Activated CD4-positive, alpha-beta T cell treated with anti-CD3 and anti-CD28 coated beads, Interleukin-2, amount 10 ng/mL, durations not matched to agents 7 days and 5 days (primary cell): ENCODE data around the gene CACNA1B. TPM values are rescaled to one million over a fixed set of nuclear protein-coding genes. Genes with fewer than 3 reads are reported as not detected.

Experiments
- CTCF ChIA-PET: fragments of 350-600 bp; sonication (Branson Sonifier 250); formaldehyde crosslinking; loops from one replicate; lab custom pipeline; 2021; ENCODE audit warnings: antibody characterized with exemption; lab: Charles Lee
- POLR2A ChIA-PET: fragments of 350-600 bp; sonication (Branson Sonifier 250); formaldehyde crosslinking; loops from one replicate; lab custom pipeline; 2021; ENCODE audit warnings: antibody characterized with exemption; lab: Charles Lee
- DNase-seq: peaks from one replicate; pipeline ENCODE4 v3.0.0-alpha.2; 2020
- H3K27ac Mint-ChIP-seq: one replicate; pipeline ENCODE4 v1.8.0; 2021; ENCODE audit warnings: mild to moderate bottlenecking, moderate library complexity, mixed read lengths
- H3K27me3 Mint-ChIP-seq: one replicate; pipeline ENCODE4 v1.8.0; 2021; ENCODE audit warnings: mixed read lengths
- H3K36me3 Mint-ChIP-seq: one replicate; pipeline ENCODE4 v1.8.0; 2021; ENCODE audit warnings: low read depth, mixed read lengths
- H3K4me1 Mint-ChIP-seq: one replicate; pipeline ENCODE4 v1.8.0; 2021; ENCODE audit warnings: mixed read lengths
- H3K4me3 Mint-ChIP-seq: one replicate; pipeline ENCODE4 v1.8.0; 2021; ENCODE audit warnings: mild to moderate bottlenecking, moderate library complexity, mixed read lengths
- H3K9me3 Mint-ChIP-seq: one replicate; pipeline ENCODE4 v1.8.0; 2021; ENCODE audit warnings: mixed read lengths
- total RNA-seq, 2 experiments: library from RNA; stranded (reverse); gene quantifications; one replicate each; pipeline ENCODE4 v1.2.3, GENCODE V29; 2021

Gene CACNA1B
- total RNA-seq, 2 experiments from 2014 or later, result not detected

DNA sequence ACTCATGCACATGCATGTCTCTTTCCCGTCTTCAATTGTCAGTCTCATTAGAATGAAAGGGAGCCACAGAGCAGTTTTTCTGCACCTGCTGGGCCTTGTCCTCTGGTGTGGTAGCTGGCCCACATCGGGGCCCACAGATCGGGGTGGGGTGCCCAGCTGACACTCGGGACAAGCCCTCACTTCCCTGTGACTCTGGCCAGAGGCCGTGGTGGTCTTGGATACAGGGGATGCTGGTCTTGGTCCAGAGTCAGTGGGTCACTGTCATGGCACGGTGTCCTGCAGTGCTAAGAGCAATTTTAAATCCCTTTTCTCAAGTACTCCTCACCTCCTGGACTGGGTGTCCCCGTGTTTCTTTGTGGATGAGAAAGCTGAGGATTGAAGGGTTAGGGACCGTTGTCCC is 193.2 kb downstream of the CACNA1B start:
- no peaks in the 10 kb centered on the region for H3K4me1 Mint-ChIP-seq
- POLR2A ChIA-PET, result no interaction called here
- no peaks in the 10 kb centered on the region for H3K27me3 Mint-ChIP-seq
- no peak overlapping the region for H3K4me3 Mint-ChIP-seq
- CTCF ChIA-PET, result interaction anchor here (0.9 to 1.1 kb wide), 2 partner anchors 12 to 22 kb away, joined by 3 read pairs; no protein-coding TSS in a partner anchor
- DNase-seq, result no peak
- H3K36me3 Mint-ChIP-seq, result no peaks in the 10 kb centered on the region
- no peaks in the 10 kb centered on the region for H3K9me3 Mint-ChIP-seq
- H3K27ac Mint-ChIP-seq, result no peak overlapping the region

DNA sequence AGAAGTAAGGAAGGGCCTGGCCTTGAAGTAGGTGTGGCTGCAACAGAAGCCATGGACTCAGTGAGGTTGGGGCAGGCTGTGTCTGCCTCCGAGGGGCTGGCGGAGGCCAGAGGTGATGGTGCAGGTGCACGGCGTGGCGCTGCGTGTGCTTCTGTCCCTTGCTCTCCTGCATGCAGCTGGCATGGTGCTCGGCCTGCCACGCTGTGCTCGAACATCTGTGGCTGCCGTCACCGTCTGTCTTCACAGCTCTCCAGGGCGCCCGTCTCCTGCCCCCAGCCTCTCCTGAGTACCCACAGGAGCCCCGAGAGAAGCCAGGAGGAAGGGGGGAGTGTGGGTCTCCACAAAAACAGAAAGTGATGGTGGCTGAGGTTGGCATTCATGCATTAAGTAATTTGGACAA is 193.7 kb downstream of the CACNA1B start:
- ChIA-PET POLR2A (no interaction called here), CTCF (interaction anchor here (0.9 to 1.1 kb wide), 2 partner anchors 11 to 23 kb away, joined by 3 read pairs; no protein-coding TSS in a partner anchor)
- Mint-ChIP-seq H3K4me3 (no peak overlapping the region), H3K36me3 (no peaks in the 10 kb centered on the region), H3K27ac (no peak overlapping the region), H3K4me1 (no peaks in the 10 kb centered on the region), H3K27me3 (no peaks in the 10 kb centered on the region), H3K9me3 (no peaks in the 10 kb centered on the region)
- DNase-seq, result no peak

DNA sequence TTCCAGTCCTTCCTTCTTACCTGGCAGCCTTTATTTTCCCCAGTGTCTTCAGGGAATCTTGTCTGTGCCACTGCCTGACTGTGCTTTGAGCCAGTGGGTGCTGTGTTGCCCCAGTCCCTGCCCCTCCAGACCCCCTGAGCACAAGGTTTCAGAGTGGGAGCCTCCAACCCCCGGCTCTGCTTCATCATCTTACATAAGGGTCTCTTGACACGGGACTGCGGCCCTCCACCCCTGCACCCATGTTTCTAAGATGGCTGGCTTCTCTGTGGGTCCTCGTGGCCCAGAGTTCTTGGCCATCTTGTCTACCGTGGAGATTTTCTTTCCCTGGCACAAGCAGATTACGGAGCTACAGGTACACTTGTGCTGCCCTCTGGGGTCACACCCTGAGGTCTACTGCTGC is 194.1 kb downstream of the CACNA1B start:
- no peak for DNase-seq
- no peaks in the 10 kb centered on the region for H3K27me3 Mint-ChIP-seq
- no peak overlapping the region for H3K4me3 Mint-ChIP-seq
- H3K4me1 Mint-ChIP-seq, result no peaks in the 10 kb centered on the region
- H3K27ac Mint-ChIP-seq, result no peak overlapping the region
- CTCF ChIA-PET, result interaction anchor here (0.9 to 1.1 kb wide), 2 partner anchors 11 to 23 kb away, joined by 3 read pairs; no protein-coding TSS in a partner anchor
- H3K36me3 Mint-ChIP-seq, result no peaks in the 10 kb centered on the region
- POLR2A ChIA-PET, result no interaction called here
- H3K9me3 Mint-ChIP-seq, result no peaks in the 10 kb centered on the region

- no peaks in the 10 kb centered on the region for H3K9me3 Mint-ChIP-seq
- no peak for DNase-seq
- H3K4me3 Mint-ChIP-seq, result no peak overlapping the region
- CTCF ChIA-PET, result interaction anchor here (1.1 kb wide), 1 partner anchor 10 kb away, joined by 3 read pairs; no protein-coding TSS in a partner anchor
- H3K36me3 Mint-ChIP-seq, result no peaks in the 10 kb centered on the region
- no peak overlapping the region for H3K27ac Mint-ChIP-seq
- H3K27me3 Mint-ChIP-seq, result no peaks in the 10 kb centered on the region
- POLR2A ChIA-PET, result no interaction called here
- no peaks in the 10 kb centered on the region for H3K4me1 Mint-ChIP-seq
These were observed 194.7 kb downstream of the CACNA1B start for GRCh38 chr9:138072161-138072842.

GRCh38 chr9:138072897-138073296 is 195.3 kb downstream of the CACNA1B start:
- POLR2A ChIA-PET, result no interaction called here
- H3K9me3 Mint-ChIP-seq, result no peaks in the 10 kb centered on the region
- no peak for DNase-seq
- H3K4me1 Mint-ChIP-seq, result no peaks in the 10 kb centered on the region
- H3K27ac Mint-ChIP-seq, result no peak overlapping the region
- CTCF ChIA-PET, result no interaction called here
- no peaks in the 10 kb centered on the region for H3K36me3 Mint-ChIP-seq
- no peaks in the 10 kb centered on the region for H3K27me3 Mint-ChIP-seq
- H3K4me3 Mint-ChIP-seq, result no peak overlapping the region

DNA sequence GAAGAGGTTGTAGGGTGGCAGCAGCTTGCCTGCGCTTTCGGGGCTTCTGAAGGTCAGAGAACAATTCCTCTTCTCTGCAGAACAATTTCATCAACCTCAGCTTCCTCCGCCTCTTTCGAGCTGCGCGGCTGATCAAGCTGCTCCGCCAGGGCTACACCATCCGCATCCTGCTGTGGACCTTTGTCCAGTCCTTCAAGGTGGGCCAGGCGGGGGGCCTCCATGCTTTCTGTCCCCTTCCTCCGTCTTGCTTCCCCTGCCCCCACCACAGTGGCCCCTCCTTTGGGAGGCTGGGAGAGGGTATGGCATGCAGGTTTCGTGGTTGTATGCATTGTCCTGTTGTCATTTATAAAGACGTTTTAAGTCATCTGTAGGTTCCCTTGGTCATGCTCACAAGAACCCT is 195.8 kb downstream of the CACNA1B start:
- no peak for DNase-seq
- Mint-ChIP-seq H3K36me3 (no peaks in the 10 kb centered on the region), H3K4me3 (no peak overlapping the region), H3K27me3 (no peaks in the 10 kb centered on the region), H3K27ac (no peak overlapping the region), H3K4me1 (no peaks in the 10 kb centered on the region), H3K9me3 (no peaks in the 10 kb centered on the region)
- POLR2A ChIA-PET, result no interaction called here
- CTCF ChIA-PET, result no interaction called here

GRCh38 chr9:138073808-138074207 is 196.2 kb downstream of the CACNA1B start:
- H3K4me1 Mint-ChIP-seq, result no peaks in the 10 kb centered on the region
- ChIA-PET POLR2A (no interaction called here), CTCF (no interaction called here)
- H3K27me3 Mint-ChIP-seq, result no peaks in the 10 kb centered on the region
- no peak overlapping the region for H3K27ac Mint-ChIP-seq
- DNase-seq, result no peak
- no peaks in the 10 kb centered on the region for H3K9me3 Mint-ChIP-seq
- no peaks in the 10 kb centered on the region for H3K36me3 Mint-ChIP-seq
- H3K4me3 Mint-ChIP-seq, result no peak overlapping the region

DNA sequence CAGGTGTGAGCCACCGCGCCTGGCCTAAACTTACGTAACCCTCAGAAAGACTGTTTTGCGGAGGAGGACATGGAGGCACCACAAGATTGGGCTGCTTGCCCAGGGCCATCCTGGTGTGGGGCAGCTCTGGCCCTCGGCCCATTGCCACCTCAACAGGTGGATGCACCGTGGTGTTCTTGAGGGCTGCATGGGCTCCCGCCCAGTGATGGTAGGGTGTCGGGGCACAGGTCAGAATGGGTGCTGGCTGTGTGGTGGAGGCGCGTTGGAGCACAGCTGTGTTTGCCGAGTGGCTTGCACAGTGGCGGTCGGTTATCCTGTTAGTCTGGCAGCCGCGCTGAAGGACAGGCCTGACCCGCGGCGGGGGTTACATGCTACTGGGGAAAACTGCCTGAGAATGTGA is 196.9 kb downstream of the CACNA1B start:
- no peak for DNase-seq
- ChIA-PET POLR2A (no interaction called here), CTCF (no interaction called here)
- Mint-ChIP-seq H3K4me3 (no peak overlapping the region), H3K36me3 (no peaks in the 10 kb centered on the region), H3K27me3 (peaks cover 2% of the 10 kb centered on the region), H3K4me1 (no peaks in the 10 kb centered on the region), H3K9me3 (no peaks in the 10 kb centered on the region), H3K27ac (no peak overlapping the region)

GRCh38 chr9:138075496-138075895 is 197.9 kb downstream of the CACNA1B start:
- Mint-ChIP-seq H3K36me3 (no peaks in the 10 kb centered on the region), H3K4me3 (no peak overlapping the region), H3K4me1 (no peaks in the 10 kb centered on the region), H3K9me3 (no peaks in the 10 kb centered on the region), H3K27ac (no peak overlapping the region), H3K27me3 (peaks cover 2% of the 10 kb centered on the region)
- POLR2A ChIA-PET, result no interaction called here
- CTCF ChIA-PET, result interaction anchor here (0.6 kb wide), 1 partner anchor 339 kb away, joined by 3 read pairs; no protein-coding TSS in a partner anchor
- DNase-seq, result no peak

- Mint-ChIP-seq H3K36me3 (no peaks in the 10 kb centered on the region), H3K9me3 (no peaks in the 10 kb centered on the region), H3K4me1 (no peaks in the 10 kb centered on the region), H3K27ac (no peak overlapping the region), H3K4me3 (no peak overlapping the region), H3K27me3 (peaks cover 2% of the 10 kb centered on the region)
- CTCF ChIA-PET, result interaction anchor here (0.6 kb wide), 1 partner anchor 339 kb away, joined by 3 read pairs; no protein-coding TSS in a partner anchor
- POLR2A ChIA-PET, result no interaction called here
- no peak for DNase-seq
These were observed 198.5 kb downstream of the CACNA1B start for GRCh38 chr9:138075961-138076649.

- ChIA-PET POLR2A (no interaction called here), CTCF (no interaction called here)
- H3K9me3 Mint-ChIP-seq, result no peaks in the 10 kb centered on the region
- H3K27ac Mint-ChIP-seq, result no peak overlapping the region
- H3K27me3 Mint-ChIP-seq, result peaks cover 2% of the 10 kb centered on the region
- no peak for DNase-seq
- no peaks in the 10 kb centered on the region for H3K36me3 Mint-ChIP-seq
- no peaks in the 10 kb centered on the region for H3K4me1 Mint-ChIP-seq
- no peak overlapping the region for H3K4me3 Mint-ChIP-seq
These were observed 199.0 kb downstream of the CACNA1B start for GRCh38 chr9:138076650-138077009.

GRCh38 chr9:138077126-138077525 is 199.5 kb downstream of the CACNA1B start:
- DNase-seq, result no peak
- H3K4me3 Mint-ChIP-seq, result no peak overlapping the region

DNA sequence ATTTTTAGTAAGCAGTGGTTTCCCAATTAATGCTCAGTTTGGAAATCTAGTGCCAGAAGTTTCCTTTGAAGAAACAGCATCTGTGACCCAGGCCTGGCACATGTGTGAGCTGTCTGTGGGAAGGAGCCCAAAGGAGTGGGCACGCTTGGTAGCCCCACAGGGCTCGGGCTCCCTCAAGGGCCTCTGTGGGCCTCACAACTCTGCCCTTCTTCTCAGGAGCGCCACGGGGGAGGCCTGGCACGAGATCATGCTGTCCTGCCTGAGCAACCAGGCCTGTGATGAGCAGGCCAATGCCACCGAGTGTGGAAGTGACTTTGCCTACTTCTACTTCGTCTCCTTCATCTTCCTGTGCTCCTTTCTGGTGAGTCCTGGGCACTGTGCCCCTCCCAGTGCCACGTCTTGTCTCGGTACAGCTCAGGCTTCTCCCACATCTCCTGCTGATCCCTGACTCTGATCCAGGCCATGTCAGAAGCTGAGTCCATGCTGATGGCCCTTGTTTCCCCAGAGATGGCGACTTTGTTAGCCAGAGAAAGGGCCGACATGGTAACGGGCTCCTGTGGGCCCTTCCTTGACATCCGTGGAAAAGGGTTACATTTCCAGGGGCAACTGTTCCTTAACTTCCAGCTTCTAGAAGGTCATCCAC is 200.4 kb downstream of the CACNA1B start:
- Mint-ChIP-seq H3K36me3 (no peaks in the 10 kb centered on the region), H3K9me3 (no peaks in the 10 kb centered on the region), H3K27me3 (peaks cover 2% of the 10 kb centered on the region), H3K4me1 (no peaks in the 10 kb centered on the region), H3K4me3 (no peak overlapping the region), H3K27ac (no peak overlapping the region)
- CTCF ChIA-PET, result no interaction called here
- DNase-seq, result no peak
- POLR2A ChIA-PET, result no interaction called here

More at GRCh38 chr9:138077126-138077525, 199.5 kb downstream of the CACNA1B start:
- Mint-ChIP-seq H3K36me3 (no peaks in the 10 kb centered on the region), H3K27me3 (peaks cover 2% of the 10 kb centered on the region), H3K9me3 (no peaks in the 10 kb centered on the region), H3K4me1 (no peaks in the 10 kb centered on the region), H3K27ac (no peak overlapping the region)
- ChIA-PET CTCF (no interaction called here), POLR2A (no interaction called here)
